GM21737 (cell line): ENCODE measurements around the gene CHRND.

ENCODE experiments used
- ATAC-seq: cut with Tn5 transposase; IDR thresholded peaks from one replicate; pipeline ENCODE4 v1.9.1; 2021; ENCODE audit warnings: mild to moderate bottlenecking, moderate library complexity; ENCODE audit not compliant: unreplicated experiment

The CHRND gene

GRCh38 chr2:232525791-232526371 lies at the start of gene CHRND:
Gene CHRND (plus strand): TSS chr2:232526160. CDS start chr2:232526216, 56 bp downstream.
- ATAC-seq, result no peak

GRCh38 chr2:232476791-232477190 lies 49.2 kb upstream of the CHRND start:
- ATAC-seq, result no peak

DNA sequence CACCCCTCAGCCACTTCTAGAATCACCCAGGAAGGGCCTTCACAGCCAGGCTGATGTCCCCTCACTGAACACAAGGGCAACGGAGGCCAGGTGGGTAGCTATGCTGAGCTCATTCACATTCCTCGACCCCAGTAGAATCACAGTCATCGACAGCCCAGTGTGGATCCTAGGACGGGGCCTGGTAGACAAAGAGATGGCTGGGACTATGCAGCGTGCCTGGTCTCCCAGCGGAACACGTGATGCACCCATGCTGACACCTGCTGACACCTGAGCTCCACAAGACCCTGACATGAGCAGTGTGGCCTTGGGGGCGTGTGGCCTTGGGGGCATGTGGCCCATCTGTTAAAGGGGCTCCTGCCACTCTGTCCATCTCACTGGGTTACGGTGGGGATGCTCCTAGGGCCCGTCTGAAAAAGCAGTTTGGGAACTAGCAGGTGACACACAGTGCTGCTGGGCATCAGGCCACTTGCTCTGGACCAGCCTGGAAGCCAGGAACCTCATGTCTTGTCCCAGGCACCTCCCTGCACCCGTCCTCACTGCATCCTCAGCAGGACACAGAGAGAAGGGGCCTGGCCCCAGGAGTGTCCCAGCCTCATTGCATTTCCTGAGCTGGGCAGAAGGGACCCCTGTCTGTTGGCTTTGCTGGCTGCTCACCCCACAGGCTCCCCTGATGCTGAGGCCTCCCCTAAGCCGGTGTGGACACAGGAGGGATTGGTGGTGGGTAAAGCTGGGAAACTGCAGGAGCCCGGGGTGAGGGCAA lies 48.0 kb upstream of the CHRND start:
- ATAC-seq, result no peak

DNA sequence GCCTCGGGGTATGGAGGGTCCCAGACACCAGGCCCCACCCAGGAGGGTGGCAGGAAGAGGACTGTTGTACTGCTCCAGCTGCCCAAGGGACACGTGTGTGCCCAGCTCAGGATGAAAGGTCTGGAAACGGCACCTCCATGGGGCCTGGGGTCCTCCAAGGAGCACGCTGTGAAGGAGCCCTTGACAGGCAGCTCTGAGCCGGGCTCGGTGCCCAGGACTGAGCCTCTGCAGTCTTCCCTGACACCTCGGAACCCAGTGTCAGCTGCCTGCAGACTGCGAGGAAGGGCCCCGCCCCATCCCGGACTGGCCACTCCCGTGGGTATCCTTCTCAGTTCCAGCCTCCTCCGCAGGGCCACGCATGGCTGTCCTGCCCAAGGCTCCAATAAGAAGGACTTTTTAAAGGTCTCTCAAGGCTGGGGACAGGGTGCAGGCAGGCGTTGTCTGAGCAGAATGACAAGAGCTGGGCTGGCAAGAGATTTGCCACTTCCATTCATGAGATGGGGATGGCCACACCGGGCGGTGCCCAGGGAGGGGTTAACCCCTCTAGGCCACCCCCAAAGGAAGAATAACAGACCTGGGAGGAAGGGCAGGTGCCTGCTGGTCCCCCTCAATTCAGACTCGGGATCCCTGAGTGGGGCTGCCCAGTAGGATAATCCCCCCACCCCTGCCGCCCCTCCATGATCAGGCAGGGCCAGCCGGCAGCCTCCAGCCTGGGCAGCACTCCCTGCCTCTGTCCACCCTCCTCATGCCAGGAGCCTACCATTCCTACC lies 47.2 kb upstream of the CHRND start:
- no peak for ATAC-seq

GRCh38 chr2:232479341-232480200 lies 46.4 kb upstream of the CHRND start:
- no peak for ATAC-seq

- ATAC-seq, result no peak
Measured at GRCh38 chr2:232480201-232481190, 45.5 kb upstream of the CHRND start.

- no peak for ATAC-seq
Measured at GRCh38 chr2:232481322-232482140, 44.4 kb upstream of the CHRND start.

- ATAC-seq, result no peak
Measured at GRCh38 chr2:232482301-232483238, 43.4 kb upstream of the CHRND start.

DNA sequence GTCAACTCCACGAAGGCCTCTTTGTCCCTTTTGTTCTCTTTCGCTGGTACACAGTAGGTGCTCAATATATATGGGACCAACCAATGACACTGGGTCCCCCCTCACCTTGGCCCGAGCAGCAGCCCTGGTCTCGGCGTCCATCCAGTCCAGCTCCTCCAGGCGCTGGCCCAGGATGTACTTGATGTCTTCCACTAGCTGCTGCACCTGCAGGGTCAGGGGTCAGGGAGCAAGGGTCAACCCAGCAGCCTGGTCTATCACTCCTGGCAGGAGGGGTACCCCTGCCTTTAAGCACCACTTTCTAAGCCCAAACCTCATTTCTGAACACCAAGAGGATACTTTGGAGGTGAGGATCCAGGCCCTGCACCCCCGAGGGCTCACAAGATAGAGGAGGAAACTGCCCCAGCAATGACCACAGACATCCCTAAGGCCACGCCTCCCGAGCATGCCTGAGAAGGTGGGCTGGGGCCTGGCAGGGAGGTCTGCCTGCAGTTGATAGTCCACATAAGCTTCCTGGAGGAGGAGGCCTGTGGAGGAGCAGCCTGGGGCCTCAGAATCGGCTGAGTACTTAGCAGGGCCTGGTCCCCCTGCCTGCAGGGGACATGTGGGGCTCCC lies 42.5 kb upstream of the CHRND start:
- ATAC-seq, result no peak

GRCh38 chr2:232483923-232484627 lies 41.9 kb upstream of the CHRND start:
- ATAC-seq, result no peak

- ATAC-seq, result no peak
Measured at GRCh38 chr2:232484628-232485347, 41.2 kb upstream of the CHRND start.

- no peak for ATAC-seq
Measured at GRCh38 chr2:232485348-232485756, 40.6 kb upstream of the CHRND start.

DNA sequence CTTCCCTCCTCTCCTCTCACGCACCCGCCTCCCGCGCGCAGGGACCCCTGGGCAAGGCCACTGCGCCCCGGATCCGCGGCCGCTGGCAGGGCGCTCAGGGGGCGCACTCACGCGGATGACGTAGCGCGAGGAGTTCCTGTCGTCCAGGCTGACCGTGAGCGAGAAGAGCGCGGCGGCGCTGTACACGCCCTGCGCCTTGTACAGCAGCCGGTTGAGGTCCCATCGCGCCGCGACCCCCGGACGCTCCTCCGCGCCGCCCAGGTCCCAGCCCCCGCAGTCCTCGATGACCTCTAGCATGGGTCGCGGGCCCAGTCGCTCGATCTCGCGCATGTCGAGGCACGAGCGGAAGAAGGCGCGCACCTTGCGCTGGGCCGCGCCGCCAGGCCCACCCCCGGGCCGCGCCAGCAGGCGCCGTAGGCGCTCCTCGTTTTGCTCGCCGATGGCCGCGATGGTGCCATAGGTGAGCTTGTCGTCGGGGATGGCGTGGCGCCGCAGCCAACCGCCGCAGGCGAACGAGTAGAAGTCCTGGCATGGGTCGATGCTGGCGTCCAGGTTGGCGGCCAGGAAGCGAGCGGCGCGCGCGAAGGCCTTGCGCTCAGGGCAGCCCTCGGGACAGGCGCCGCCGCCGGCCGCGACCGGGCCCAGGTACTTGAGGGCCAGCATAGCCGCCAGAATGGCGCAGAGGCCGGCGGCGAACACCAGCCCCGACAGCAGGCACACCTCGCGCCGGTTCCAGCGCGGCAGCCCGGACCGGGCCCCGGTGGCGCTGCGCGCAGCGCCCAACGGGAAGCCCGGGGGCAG lies 40.0 kb upstream of the CHRND start:
- ATAC-seq, result no peak

- no peak for ATAC-seq
Measured at GRCh38 chr2:232486558-232487384, 39.2 kb upstream of the CHRND start.
